Stimulated activated CD4-positive, alpha-beta T cell treated with anti-CD3 and anti-CD28 coated beads, Interleukin-2, amount 100 ng/mL, for 24 hours (primary cell): Measurements from ENCODE around the gene CYTH1.

Experiments used
- DNase-seq, 2 donors: peaks; one replicate each; pipeline ENCODE4 v3.0.0-alpha.2; 2020

The CYTH1 gene, protein sequence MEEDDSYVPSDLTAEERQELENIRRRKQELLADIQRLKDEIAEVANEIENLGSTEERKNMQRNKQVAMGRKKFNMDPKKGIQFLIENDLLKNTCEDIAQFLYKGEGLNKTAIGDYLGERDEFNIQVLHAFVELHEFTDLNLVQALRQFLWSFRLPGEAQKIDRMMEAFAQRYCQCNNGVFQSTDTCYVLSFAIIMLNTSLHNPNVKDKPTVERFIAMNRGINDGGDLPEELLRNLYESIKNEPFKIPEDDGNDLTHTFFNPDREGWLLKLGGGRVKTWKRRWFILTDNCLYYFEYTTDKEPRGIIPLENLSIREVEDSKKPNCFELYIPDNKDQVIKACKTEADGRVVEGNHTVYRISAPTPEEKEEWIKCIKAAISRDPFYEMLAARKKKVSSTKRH

DNA sequence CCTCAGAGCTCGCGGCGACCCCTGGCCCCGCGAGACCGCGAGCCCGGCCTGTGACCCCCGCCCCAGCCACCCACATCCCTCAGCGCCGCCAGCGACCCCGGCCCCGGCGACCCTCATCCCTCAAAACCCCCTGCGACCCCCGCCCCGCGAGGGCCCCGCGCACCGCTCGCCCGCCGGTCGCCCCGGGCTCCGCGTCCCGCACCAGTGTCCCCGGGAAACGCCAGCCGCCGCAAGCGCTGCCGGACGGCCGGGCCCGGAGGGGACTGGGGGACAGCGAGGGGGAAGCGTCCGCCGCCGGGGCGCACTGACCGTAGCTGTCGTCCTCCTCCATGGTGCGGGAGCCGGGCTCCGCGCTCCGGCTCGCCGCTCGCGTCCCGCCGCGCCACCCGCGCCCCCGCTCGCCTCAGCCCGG is at the start of gene CYTH1:
Gene CYTH1 (minus strand): TSS at position 381 of the 412 bp plus-strand sequence. CDS start 50 bp downstream, at position 331.
- DNase-seq = no peak

- DNase-seq = no peak
Observed at GRCh38 chr17:78829477-78829876, 47.4 kb upstream of the CYTH1 start.

DNA sequence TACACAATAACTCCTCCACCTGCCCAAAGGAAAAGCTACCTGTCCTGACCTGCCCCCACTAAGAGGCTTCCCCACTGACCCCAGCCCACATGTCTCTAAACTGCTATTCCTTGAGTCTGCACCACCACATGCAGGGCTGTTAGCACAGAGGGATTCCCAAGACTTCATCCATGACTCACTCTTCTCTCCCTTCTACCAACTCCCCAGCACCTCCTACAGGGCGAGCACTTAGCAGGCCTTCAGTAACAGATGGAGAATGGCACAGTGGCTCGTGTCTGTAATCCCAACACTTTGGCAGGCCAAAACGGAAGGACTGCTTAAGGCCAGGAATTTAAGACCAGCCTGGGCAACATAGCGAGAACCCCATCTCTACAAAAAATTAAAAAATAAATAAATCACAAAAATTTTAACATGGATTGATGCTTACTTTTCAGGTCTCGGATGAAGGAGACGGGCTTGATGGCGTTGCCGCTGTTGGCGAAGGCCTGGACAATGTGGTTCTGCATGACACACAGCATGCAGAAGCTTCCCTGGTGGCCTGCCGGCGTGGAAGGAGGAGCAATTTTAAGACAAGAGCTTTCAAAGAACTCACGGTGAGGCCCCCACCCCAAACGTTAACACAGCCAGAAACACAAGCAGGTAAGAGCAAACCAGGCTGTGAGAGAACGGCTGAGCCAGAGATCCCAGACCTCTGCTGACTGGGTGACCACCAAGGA is 46.6 kb upstream of the CYTH1 start:
- DNase-seq = no peak

- DNase-seq = no peak
Observed at GRCh38 chr17:78826836-78827509, 44.9 kb upstream of the CYTH1 start.

DNA sequence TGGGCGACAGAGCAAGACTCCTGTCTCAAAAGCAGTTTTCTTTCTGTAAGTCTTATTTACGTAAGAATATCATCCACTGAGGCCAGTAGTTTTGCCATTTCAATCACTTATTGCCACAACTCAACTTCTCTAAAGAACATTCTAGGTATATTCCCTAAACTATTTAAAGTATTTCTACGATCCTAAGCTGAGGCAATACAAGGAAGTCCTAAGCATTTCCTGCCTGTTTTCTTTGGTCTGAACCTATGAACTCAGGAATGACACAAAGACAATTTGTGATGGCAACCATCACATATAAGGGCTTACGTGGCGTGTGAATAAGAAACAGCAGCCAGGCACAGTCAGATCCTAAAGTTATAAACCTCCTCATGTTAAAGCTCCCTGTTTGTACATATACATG is 44.3 kb upstream of the CYTH1 start:
- DNase-seq = no peak

GRCh38 chr17:78825696-78826095 is 43.6 kb upstream of the CYTH1 start:
- no peak for DNase-seq

DNA sequence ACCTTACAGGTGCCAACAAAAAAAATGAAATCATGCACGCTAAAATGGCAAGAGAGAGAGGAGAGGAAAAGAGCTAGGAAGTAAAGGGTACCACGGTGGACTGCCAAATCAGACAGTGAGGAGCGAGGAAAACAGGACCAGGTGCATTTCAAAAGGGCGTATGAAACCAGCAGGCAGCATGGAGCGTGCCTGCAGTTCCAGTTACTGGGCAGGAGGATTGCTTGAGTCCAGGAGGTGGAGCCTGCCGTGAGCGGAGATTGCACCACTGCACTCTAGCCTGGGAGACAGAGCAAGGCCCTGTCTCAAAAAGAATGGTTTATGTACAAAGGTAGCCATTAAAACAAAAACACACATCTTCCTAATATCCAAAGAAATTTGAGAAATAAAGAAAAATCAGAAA is 42.2 kb upstream of the CYTH1 start:
- no peak for DNase-seq

DNA sequence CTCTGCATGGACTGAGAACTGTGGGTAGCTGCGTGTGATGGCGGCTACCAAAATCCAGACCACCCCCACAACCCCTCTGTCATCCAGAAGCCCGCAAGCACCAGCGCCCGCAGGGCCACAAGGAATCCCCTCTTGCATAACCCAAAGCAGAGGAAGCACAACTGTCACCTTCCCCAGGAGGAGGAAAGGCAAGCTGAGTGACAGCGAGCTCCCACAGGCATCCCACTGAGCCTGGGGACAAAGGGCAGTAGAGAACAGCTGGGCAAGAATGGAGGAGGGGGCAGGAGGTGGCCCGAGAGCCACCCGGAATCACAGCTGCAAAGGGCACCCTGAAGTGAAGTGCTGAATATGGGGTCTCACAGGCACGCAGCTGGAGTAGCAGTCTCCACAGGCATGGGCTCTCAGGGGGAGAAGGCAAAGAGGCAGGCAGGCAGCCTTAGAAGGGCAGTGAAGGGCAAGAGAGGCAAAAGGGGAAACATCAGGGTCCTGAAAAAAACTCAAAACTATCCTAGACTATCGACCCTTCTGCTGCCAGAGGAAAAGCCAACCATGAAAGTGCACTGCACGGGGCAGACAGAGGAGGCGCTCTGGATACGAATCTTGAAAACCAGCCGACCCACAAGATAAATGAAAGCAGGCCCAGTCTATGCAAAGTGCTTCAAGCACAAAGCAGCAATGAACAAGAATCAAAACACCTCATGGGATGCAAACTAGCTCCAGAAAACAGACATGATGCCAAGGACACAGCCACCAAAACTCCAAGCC is 41.4 kb upstream of the CYTH1 start:
- no peak for DNase-seq

DNA sequence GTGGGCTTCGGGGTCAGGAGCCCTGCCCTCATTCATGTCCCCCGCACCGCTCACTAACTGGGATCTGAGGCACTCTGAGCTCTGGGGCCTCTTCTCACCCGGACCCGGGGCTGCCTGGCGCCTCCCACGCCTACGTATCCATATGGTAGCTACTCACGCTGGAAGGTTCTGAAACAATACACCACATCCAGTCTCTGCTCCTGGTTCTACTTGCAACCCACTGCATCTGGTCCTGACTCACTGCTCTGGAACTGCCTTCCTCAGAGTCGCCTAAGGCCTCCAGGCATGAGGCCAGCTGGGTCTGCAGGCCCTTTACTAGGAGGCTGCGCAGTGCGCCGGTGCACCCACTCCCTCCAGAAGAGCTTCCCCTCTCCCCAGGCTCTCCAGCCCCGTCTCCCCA is 40.5 kb upstream of the CYTH1 start:
- no peak for DNase-seq

- DNase-seq = no peak
Observed at GRCh38 chr17:78821961-78822360, 39.9 kb upstream of the CYTH1 start.

GRCh38 chr17:78820841-78821240 is 38.8 kb upstream of the CYTH1 start:
- no peak for DNase-seq

- DNase-seq = no peak
Observed at GRCh38 chr17:78819806-78820792, 38.0 kb upstream of the CYTH1 start.

- no peak for DNase-seq
Observed at GRCh38 chr17:78819402-78819801, 37.3 kb upstream of the CYTH1 start.

DNA sequence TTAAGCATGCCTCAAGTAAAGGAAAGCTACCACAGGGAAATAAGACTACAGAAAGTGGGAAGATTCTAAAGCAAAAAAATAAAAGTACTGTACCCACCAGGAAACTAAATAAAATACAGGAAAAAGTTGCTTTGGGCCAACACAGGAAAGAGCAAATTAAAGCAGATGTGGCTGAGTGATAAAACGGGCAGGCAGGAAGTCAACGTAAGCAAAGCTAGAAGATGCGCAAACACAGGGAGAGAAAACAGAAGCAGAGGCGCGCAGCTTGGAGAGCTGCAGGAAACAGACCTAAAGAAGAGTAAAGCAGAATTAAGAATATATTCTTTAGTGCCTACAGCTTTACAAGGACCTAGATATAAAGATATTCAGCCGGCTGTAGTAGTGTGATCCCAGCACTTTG is 36.9 kb upstream of the CYTH1 start:
- DNase-seq = no peak

DNA sequence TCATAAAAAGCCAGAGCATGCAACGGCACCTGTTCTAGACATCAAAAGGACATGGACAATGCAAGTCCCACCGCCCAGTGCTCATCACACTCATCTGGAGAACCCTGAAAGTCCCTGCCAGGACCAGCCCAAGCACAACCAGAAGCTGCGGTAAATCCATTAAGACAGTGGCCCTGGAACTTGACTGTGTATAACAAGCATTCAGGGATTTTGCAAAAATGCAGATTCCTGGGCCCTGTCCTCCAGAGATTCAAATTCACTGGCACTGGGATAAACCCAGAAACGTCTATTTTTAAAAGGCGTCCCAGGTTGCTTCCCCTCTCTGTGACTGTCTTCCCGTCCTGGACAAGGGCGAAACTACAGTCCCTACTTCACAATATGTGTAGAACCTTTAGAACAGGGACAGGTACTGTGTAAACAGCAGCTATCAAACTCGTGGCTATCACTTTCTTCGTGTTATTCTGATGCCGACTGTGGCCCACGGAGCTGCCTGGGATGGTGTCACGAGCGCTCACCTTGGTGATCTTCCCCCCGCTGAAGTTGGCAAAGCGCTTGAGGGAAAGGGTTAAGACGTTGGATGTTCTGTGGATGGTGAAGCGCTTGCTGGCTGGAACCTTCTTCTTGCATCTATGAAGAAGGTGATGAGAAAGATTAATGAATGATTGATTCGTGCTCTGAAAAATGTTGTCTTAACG is 36.2 kb upstream of the CYTH1 start:
- DNase-seq = no peak

DNA sequence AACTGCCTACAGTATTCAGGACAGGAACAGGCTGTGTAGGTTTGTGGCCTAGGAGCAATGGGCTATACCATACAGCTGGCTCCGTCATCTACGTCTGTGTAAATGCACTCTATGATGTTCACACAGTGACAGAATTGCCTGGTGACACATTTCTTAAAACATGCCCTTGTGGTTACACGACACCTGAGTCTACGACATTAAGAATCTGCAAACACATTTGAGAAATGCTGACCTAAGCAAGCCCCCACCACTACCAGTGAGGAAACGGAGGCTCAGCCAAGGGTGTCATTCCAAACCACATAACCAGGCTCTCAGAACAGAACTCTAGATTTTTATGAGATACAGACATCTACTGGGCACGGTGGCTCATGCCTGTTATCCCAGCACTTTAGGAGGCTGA is 35.0 kb upstream of the CYTH1 start:
- peak; percentile 47 to 67 for DNase-seq

- DNase-seq = no peak
Observed at GRCh38 chr17:78815696-78816095, 33.6 kb upstream of the CYTH1 start.

DNA sequence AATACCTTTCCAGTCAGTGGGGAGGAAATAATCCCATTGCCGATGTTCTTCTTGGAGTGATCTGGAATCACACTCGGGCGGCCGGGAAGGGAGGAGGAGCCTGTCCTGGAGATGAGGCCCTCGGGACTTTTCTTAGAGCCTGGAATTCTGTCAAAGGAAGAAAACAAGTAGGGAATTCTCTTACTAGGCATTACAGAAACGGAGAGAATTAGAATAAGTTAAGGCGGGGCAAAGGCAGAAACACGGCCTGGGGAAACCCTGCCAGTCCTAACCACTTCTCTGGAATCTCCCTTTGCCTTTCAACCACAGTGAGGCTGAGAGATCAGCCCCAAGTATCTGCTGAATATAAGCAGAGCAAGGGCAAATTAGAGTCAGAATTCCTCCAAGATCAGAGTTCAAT is 30.8 kb upstream of the CYTH1 start:
- no peak for DNase-seq

DNA sequence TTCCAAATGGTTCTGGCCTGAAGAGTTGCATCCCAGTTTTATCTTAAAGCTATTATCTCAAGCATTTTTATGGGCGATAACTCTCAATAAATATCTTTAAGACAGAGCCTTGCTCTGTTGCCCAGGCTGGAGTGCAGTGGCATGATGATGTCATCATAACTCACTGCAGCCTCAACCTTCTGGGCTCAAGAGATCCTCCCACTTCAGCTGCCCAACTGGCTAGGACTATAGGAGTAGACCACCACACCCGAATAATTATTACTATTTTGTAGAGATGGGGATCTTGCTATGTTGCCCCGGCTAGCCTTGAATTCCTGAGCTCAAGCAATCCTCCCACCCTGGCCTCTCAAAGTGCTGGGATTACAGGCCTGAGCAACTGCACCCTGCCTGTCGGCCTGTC is 26.1 kb upstream of the CYTH1 start:
- no peak for DNase-seq

- DNase-seq = peak in 1 of 2 donors; percentile 38
Observed at GRCh38 chr17:78806451-78806850, 24.4 kb upstream of the CYTH1 start.

GRCh38 chr17:78805301-78805700 is 23.2 kb upstream of the CYTH1 start:
- DNase-seq = peak; percentile 72
